ENCODE data around the gene BPIFB2. TPM values are rescaled to one million over a fixed set of nuclear protein-coding genes. Genes with fewer than 3 reads are reported as not detected.

Gene BPIFB2
- total and polyA plus RNA-seq, 2 donors (not counting 3 experiments of a cell fraction or from before 2014, with no cell fraction given) = not detected

- H3K27me3 ChIP-seq (ENCODE audit: control insufficient read depth in 2 of 2, insufficient read depth in 2 of 2, low read length in 2 of 2) = peaks cover 0 to 2% of the 10 kb centered on the region in 2 experiments
- no peak overlapping the region for H3K4me3 ChIP-seq (replicated peaks in 1 of 3; ENCODE audit: insufficient read depth in 1 of 3, low read depth in 1 of 3, low read length in 3 of 3)
- ChIA-PET CTCF (no interaction called here), POLR2A (no interaction called here)
- peaks cover 14% of the 10 kb centered on the region for H3K4me1 ChIP-seq (ENCODE audit: control insufficient read depth, extremely low read depth, insufficient read depth, low read length)
- no TSS peak for BruUV-seq (replicated peaks)
- H4K20me1 ChIP-seq (replicated peaks; ENCODE audit: control insufficient read depth, extremely low read depth, insufficient read depth, low read length) = no peaks in the 10 kb centered on the region
- no peaks in the 10 kb centered on the region for H3K36me3 ChIP-seq (ENCODE audit: control insufficient read depth in 2 of 2, extremely low read depth in 1 of 2, insufficient read depth in 2 of 2, low read length in 2 of 2)
- DNase-seq (ENCODE audit: low read depth, low spot score) = no peak
- no peaks in the 10 kb centered on the region for H3K9me1 ChIP-seq (replicated peaks; ENCODE audit: control insufficient read depth, extremely low read depth, insufficient read depth, low read length)
- no peak for FAIRE-seq
- no peak overlapping the region for H3K9ac ChIP-seq (replicated peaks; ENCODE audit: extremely low read depth, insufficient read depth, low read length)
- dilution Hi-C loops (cut with MboI; ENCODE audit: extremely low pct_ligation_motif_present, low sequenced_read_pairs) (no loop called here), intact Hi-C loops (cut with micrococcal nuclease) (no loop called here)
- no peaks in the 10 kb centered on the region for H3K9me3 ChIP-seq (replicated peaks; ENCODE audit: control insufficient read depth, insufficient read depth, low read length)
- no peak overlapping the region for H3K4me2 ChIP-seq (ENCODE audit: insufficient read depth, low read length)
- H2AFZ ChIP-seq (ENCODE audit: low read depth, low read length) = no peak overlapping the region
- TF ChIP-seq JUN (IDR thresholded peaks at IDR 0.05; ENCODE audit: borderline replicate concordance, insufficient read depth, insufficient read length, low read depth) (no peak), POLR2A (IDR thresholded peaks at IDR 0.05; ENCODE audit: low read depth, low read length) (no peak), GATA2 (IDR thresholded peaks at IDR 0.05; ENCODE audit: insufficient read depth, insufficient read length, low read depth, low read length) (no peak), POLR2AphosphoS5 (IDR thresholded peaks at IDR 0.05; ENCODE audit: insufficient read depth, low read depth, low read length) (no peak), FOS (IDR thresholded peaks at IDR 0.05; ENCODE audit: borderline replicate concordance, insufficient read depth, low read length) (no peak), MYC (IDR thresholded peaks at IDR 0.05; ENCODE audit: low read depth, low read length) (no peak), EZH2 (IDR thresholded peaks at IDR 0.05; ENCODE audit: borderline replicate concordance, low read depth, low read length, severe bottlenecking) (no peak)
- TF ChIP-seq, protein P1, sequence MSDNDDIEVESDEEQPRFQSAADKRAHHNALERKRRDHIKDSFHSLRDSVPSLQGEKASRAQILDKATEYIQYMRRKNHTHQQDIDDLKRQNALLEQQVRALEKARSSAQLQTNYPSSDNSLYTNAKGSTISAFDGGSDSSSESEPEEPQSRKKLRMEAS (IDR thresholded peaks at IDR 0.05; ENCODE audit: insufficient read depth, insufficient read length) = no peak
- TF ChIP-seq, protein P2, sequence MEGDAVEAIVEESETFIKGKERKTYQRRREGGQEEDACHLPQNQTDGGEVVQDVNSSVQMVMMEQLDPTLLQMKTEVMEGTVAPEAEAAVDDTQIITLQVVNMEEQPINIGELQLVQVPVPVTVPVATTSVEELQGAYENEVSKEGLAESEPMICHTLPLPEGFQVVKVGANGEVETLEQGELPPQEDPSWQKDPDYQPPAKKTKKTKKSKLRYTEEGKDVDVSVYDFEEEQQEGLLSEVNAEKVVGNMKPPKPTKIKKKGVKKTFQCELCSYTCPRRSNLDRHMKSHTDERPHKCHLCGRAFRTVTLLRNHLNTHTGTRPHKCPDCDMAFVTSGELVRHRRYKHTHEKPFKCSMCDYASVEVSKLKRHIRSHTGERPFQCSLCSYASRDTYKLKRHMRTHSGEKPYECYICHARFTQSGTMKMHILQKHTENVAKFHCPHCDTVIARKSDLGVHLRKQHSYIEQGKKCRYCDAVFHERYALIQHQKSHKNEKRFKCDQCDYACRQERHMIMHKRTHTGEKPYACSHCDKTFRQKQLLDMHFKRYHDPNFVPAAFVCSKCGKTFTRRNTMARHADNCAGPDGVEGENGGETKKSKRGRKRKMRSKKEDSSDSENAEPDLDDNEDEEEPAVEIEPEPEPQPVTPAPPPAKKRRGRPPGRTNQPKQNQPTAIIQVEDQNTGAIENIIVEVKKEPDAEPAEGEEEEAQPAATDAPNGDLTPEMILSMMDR (IDR thresholded peaks at IDR 0.05; ENCODE audit: extremely low read depth in 1 of 2, insufficient read depth in 1 of 2, low read depth in 1 of 2, low read length in 2 of 2) = no peak
- H3K79me2 ChIP-seq (ENCODE audit: control insufficient read depth, insufficient read depth, low read length) = no peaks in the 10 kb centered on the region
- no peak overlapping the region for H3K27ac ChIP-seq (ENCODE audit: insufficient read depth, low read depth, low read length)
Measured at GRCh38 chr20:32969356-32970114, 38.0 kb upstream of the BPIFB2 start.

Data from endothelial cell of umbilical vein (primary cell).